GM18858 (cell line): ENCODE results near the gene ZNF423.

Experiments used
- ATAC-seq: cut with Tn5 transposase; IDR thresholded peaks from one replicate; pipeline ENCODE4 v1.9.1; 2021; ENCODE audit not compliant: unreplicated experiment

The ZNF423 gene

GRCh38 chr16:49592546-49593423 is 263.1 kb downstream of the ZNF423 start:
- ATAC-seq = no peak

GRCh38 chr16:49590166-49590871 is 265.6 kb downstream of the ZNF423 start:
- no peak for ATAC-seq

- no peak for ATAC-seq
Observed at GRCh38 chr16:49589544-49590031, 266.3 kb downstream of the ZNF423 start.

- no peak for ATAC-seq
Observed at GRCh38 chr16:49588729-49589384, 267.1 kb downstream of the ZNF423 start.

- ATAC-seq = no peak
Observed at GRCh38 chr16:49588026-49588425, 267.9 kb downstream of the ZNF423 start.

- ATAC-seq = no peak
Observed at GRCh38 chr16:49587511-49587910, 268.4 kb downstream of the ZNF423 start.

GRCh38 chr16:49586466-49587450 is 269.2 kb downstream of the ZNF423 start:
- ATAC-seq = no peak

GRCh38 chr16:49585143-49585832 is 270.6 kb downstream of the ZNF423 start:
- no peak for ATAC-seq

GRCh38 chr16:49583911-49584310 is 272.0 kb downstream of the ZNF423 start:
- no peak for ATAC-seq

GRCh38 chr16:49581630-49582298 is 274.1 kb downstream of the ZNF423 start:
- ATAC-seq = no peak

- no peak for ATAC-seq
Observed at GRCh38 chr16:49580751-49581303, 275.1 kb downstream of the ZNF423 start.

- no peak for ATAC-seq
Observed at GRCh38 chr16:49578435-49579024, 277.4 kb downstream of the ZNF423 start.

- ATAC-seq = no peak
Observed at GRCh38 chr16:49578018-49578417, 277.9 kb downstream of the ZNF423 start.

- no peak for ATAC-seq
Observed at GRCh38 chr16:49576941-49577340, 279.0 kb downstream of the ZNF423 start.

GRCh38 chr16:49576173-49576494 is 279.8 kb downstream of the ZNF423 start:
- no peak for ATAC-seq

GRCh38 chr16:49575346-49576172 is 280.4 kb downstream of the ZNF423 start:
- ATAC-seq = peak; percentile 96

GRCh38 chr16:49574826-49575225 is 281.1 kb downstream of the ZNF423 start:
- no peak for ATAC-seq

GRCh38 chr16:49567950-49568349 is 288.0 kb downstream of the ZNF423 start:
- ATAC-seq = no peak
